NCI-H82 treated with DMSO at 0.1 percent for 48 hours (cell line): ENCODE results near the gene ACAP3.

ENCODE experiments used
- DNase-seq: peaks from one replicate; lab custom pipeline; 2025; ENCODE audit not compliant: unreplicated experiment; lab: John Stamatoyannopoulos, UW

ACAP3 gene

DNA sequence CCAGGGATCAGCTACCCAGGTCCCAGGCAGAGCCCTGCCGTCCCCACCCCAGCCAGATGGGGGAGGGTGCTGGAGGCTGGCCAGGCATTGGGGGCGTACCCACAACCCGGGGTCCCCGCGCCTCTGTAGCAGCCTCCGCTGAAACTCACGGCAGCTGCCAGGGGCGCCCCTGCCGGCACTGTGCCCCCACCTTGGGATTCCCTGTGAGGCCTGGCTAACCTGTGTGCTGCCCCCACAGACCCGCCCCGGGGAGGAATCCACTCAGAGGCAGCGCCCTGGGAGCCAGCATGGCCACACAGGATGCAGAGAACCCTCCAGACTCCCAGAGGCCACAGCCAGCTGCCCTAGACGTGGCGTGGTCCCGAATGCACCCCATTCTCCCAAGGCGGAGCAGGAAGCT, 37.7 kb upstream of the ACAP3 start:
- no peak for DNase-seq

DNA sequence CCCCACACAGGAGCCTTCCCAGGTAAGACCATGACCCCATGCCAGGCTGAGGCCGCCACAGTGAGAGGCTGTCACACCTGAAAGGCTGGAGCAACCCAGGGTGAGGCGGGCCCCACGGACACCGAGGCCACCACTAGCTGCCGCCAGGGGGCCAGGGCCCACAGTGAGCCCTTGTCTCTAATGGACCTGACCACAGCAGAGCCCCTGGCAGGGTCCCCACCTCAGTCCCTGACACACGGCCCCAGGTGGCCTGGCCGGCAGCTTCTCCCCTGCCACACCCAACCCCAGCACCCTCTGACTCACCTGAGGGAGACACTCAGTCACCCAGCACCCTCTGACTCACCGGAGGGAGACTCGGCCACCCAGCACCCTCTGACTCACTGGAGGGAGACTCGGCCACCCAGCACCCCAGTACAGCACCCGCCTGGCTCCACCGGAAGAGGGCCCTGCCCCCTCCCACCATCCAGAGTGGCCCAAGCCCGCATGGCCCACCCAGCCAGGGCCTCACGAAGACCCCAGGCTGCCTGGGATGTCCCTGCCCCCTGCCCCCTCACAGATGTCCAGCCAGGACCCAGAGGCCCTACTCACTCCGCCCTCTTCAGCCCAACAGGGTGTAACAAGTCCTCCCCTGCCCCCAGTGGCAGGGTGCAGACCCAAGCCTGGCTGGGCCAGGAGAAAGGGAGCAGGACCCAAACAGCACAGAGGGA, 37.1 kb upstream of the ACAP3 start:
- DNase-seq, result no peak

- no peak for DNase-seq
These were observed 36.2 kb upstream of the ACAP3 start for GRCh38 chr1:1343811-1344421.

DNA sequence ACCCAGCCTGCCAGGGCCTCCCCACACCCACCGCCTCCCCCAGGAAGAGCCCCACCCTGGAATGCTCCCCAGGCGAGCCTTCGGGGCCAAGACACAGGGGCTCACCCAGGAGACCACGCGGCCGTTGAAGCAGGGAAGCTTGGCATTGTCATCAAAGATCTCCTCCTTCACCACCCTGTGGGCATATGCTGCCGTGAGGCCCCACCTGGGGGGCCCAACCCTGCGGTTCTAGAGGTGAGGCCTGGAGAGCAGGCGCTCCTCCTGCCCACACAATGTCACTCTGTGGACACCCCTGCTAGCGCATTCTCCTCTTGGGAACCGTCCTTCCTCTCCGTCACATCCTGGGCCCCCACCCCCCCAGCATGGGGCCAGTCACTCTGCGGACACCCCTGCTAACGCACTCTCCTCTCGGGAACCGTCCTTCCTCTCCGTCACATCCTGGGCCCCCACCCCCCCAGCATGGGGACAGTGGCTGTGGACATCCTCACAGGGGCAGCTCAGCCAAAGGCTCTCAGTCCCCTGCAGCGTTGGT, 34.9 kb upstream of the ACAP3 start:
- no peak for DNase-seq

DNA sequence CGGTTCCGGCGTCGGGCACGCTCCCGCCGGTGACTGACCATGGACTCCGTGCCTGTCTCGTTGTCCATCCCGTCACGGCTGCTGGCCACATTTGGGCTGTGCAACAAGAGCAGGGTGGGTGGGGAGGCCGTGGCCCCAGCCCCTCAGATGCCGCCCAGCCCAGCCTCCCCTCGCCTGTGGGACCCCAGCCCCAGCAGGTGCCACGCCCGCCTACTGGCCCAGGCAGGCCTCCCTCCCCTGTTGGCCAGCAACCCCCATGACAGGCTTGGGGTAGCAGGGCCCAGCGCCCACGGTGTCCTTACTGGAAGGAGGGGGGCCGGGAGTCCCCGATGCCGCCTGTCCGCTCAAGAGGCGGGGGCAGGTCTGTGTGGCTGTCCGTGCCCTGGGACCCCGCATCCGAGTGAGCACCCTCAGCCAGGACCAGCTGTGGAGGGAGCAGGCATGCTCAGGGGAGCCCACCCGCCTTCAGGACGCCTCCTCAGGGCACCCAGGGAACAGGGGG, 34.4 kb upstream of the ACAP3 start:
- no peak for DNase-seq

GRCh38 chr1:1341549-1342021, 33.9 kb upstream of the ACAP3 start:
- DNase-seq, result no peak

DNA sequence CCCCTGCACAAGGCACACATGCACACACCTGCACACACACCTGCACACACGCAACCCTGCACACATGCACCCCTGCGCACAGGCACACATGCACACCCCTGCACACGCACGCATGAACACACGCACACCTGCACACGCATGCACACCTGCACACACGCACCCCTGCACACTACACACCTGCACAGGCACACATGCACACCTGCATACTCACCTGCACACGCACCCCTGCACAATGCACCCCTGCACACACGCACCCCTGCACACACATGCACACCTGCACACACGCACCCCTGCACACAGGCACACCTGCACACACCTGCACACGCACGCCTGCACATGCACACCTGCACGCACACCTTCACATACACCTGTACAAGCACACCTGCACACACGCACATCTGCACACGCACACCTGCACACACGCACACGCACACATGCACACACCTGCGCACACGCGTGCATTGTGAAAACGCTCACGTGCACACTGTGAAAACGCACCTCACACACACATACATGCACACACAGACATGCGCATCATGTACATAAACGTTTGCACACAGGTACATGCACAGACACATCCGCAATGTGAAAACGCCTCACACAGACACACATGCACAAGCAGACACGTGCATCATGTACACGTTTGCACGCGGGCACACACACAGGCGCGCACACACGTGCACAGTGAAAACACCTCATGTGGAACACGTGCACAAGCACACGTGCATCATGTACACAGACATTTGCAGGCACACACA, 33.2 kb upstream of the ACAP3 start:
- DNase-seq, result no peak

GRCh38 chr1:1340185-1340584, 32.5 kb upstream of the ACAP3 start:
- no peak for DNase-seq

DNA sequence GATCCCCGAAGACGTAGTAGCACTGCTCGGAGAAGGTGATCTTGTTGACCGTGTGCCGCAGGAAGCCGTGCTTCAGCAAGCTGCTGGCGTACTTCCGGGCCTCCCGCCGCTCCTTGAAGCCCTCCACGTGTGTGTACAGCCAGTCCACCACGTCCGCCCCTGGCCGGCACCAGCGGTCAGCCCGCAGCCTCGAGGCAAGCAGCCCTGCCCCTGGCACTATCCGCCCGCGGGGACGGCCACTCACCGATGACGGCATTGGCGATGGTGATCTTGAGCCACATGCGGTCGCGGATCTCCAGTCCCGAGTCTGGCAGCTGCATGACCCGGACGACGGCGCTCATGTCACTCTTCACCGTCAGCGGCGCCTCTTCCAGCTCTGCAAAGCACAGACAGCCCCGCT, 30.5 kb upstream of the ACAP3 start:
- DNase-seq, result no peak

DNA sequence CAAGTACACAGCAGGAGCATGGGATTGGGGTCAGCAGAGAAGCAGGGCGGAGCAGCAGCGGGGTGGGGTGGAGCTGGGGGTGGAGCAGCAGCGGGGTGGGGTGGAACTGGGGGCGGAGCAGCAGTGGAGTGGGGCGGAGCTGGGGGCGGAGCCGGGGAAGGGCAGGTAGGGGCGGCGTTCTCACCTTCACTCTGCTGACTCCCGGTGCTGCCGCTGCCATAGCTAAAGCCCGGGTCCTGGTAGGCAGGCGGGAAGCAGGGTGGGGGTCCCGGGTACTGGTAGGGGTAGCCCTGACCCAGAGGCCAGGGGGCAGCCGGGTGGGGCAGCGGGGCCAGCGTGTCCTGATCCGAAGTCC, 30.0 kb upstream of the ACAP3 start:
- DNase-seq, result no peak

DNA sequence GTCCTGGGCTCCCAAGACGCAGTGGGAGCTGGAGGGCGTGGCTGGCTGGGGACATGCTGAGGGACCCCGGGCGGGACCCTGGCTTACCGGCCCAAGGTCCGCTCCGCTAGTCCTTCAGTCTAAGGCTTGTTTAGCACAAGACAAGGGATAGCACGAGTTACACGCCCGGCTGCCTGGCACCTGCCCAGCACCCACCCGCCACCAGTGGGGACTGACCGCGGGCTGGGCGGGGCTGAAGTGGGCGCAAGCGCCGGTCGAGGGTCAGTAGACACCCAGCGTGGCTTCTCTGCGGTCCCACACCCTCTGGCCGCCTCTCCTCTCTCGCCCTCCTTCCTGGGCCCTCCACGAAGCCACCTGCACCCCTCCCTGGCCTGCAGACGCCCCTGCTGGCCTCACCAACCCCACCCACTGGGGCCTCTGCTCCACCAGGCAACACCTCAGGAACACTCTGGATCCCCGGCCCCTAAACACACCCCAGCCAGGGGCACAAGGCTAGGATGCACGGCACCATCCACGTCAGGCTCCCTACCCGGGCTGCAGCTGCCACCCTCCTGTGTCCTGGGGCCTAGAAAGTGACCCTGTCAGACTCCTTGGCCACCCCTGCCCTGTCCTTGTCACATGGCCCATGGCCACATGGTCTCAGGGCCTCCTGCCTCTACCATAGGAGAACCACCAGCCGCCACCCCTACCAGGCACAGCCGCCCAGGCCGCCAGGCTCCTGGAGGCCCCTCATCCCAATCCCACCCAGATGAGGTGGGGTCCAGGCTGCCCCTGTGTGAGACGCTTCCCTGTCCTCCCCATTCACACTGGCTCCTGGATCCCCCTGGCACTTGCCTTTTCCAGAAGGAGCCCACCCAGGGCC, 29.4 kb upstream of the ACAP3 start:
- no peak for DNase-seq

GRCh38 chr1:1336446-1336845, 28.7 kb upstream of the ACAP3 start:
- no peak for DNase-seq

GRCh38 chr1:1335792-1336248, 28.1 kb upstream of the ACAP3 start:
- no peak for DNase-seq

DNA sequence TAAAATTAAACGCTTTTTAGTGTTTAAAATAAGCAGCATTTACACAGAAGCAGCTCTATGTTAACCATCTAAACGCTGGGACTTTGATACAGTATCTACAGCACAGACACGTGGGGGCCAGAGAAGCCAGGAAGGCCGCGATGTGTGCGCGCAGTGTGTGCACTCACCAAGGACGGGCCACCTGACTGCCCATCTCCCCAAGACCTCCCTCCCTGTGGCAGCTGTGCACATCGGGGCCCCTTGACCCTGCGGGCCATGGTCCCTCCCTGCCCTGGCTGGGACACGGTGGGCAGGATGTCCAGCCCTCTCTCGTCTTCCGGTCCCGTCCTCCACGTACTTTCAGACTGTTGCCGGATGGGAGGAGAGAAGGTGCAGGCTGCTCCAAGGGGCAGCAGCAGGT, 27.6 kb upstream of the ACAP3 start:
- DNase-seq, result no peak

DNA sequence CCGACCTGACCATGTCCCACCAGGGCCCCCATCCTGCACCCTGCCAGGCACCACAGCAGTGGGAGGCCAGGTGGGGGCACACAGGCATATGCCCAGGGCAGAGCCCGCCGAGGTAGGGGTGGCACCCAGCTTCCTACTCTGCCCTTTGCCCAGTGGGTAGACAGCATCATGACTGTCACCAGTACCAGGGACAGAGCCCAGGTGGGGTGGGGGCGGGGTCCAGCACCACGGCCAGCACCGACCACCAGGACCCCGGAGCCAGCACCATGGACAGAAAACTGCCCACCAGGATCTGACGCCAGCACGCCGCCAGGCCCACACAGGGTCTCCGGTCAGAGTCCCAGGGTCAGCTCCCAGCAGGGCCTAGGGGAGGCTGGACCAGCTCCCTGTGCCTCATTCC, 27.1 kb upstream of the ACAP3 start:
- no peak for DNase-seq

DNA sequence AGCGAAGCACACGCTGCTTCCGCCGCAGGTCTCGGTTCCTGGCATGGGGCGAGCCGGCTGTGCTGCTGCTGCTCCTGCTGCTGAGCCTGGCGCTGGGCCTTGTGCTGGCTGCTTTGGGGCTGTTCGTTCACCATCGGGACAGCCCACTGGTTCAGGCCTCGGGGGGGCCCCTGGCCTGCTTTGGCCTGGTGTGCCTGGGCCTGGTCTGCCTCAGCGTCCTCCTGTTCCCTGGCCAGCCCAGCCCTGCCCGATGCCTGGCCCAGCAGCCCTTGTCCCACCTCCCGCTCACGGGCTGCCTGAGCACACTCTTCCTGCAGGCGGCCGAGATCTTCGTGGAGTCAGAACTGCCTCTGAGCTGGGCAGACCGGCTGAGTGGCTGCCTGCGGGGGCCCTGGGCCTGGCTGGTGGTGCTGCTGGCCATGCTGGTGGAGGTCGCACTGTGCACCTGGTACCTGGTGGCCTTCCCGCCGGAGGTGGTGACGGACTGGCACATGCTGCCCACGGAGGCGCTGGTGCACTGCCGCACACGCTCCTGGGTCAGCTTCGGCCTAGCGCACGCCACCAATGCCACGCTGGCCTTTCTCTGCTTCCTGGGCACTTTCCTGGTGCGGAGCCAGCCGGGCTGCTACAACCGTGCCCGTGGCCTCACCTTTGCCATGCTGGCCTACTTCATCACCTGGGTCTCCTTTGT, 26.0 kb upstream of the ACAP3 start:
- DNase-seq, result no peak

GRCh38 chr1:1332774-1333480, 25.2 kb upstream of the ACAP3 start:
- no peak for DNase-seq

DNA sequence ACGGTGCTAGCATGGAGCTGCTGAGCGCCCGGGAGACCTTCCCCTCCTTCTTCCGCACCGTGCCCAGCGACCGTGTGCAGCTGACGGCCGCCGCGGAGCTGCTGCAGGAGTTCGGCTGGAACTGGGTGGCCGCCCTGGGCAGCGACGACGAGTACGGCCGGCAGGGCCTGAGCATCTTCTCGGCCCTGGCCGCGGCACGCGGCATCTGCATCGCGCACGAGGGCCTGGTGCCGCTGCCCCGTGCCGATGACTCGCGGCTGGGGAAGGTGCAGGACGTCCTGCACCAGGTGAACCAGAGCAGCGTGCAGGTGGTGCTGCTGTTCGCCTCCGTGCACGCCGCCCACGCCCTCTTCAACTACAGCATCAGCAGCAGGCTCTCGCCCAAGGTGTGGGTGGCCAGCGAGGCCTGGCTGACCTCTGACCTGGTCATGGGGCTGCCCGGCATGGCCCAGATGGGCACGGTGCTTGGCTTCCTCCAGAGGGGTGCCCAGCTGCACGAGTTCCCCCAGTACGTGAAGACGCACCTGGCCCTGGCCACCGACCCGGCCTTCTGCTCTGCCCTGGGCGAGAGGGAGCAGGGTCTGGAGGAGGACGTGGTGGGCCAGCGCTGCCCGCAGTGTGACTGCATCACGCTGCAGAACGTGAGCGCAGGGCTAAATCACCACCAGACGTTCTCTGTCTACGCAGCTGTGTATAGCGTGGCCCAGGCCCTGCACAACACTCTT, 24.5 kb upstream of the ACAP3 start:
- no peak for DNase-seq
